Progenitor cell of endocrine pancreas (in vitro differentiated cells): Measurements from ENCODE around the gene CLEC18A. TPM values are rescaled to one million over a fixed set of nuclear protein-coding genes. Genes with fewer than 3 reads are reported as not detected.
"Not testable (repeated sequence)": the region's sequence is repeated elsewhere in the genome, so short reads cannot be mapped to it uniquely, and the experiment has no call there.

Source experiments
- DNase-seq: peaks from one replicate; pipeline ENCODE4 v3.0.0; 2021; ENCODE audit warnings: low spot score; ENCODE audit not compliant: unreplicated experiment
- H3K27ac Mint-ChIP-seq: 2 replicates; pipeline ENCODE4 v1.8.0; 2021; ENCODE audit warnings: mild to moderate bottlenecking, moderate library complexity, mixed read lengths
- H3K27me3 Mint-ChIP-seq: 2 replicates; pipeline ENCODE4 v1.8.0; 2021; ENCODE audit warnings: mixed read lengths
- H3K36me3 Mint-ChIP-seq: 2 replicates; pipeline ENCODE4 v1.8.0; 2022; ENCODE audit warnings: mixed read lengths; ENCODE audit not compliant: insufficient read depth
- H3K4me1 Mint-ChIP-seq: 2 replicates; pipeline ENCODE4 v1.8.0; 2021; ENCODE audit warnings: low read depth, mixed read lengths
- H3K4me3 Mint-ChIP-seq: 2 replicates; pipeline ENCODE4 v1.8.0; 2021; ENCODE audit warnings: low read depth, mild to moderate bottlenecking, moderate library complexity, mixed read lengths
- H3K9me3 Mint-ChIP-seq: 2 replicates; pipeline ENCODE4 v1.8.0; 2021; ENCODE audit warnings: low read depth, mixed read lengths
- CTCF ChIP-seq: fragments of 200-600 bp; sonication (generic); IDR thresholded peaks from one replicate; pipeline ENCODE4 v1.5.0; 2021; ENCODE audit warnings: antibody characterized with exemption, mild to moderate bottlenecking; ENCODE audit not compliant: unreplicated experiment
- long read RNA-seq: library from polyadenylated mRNA; unstranded; transcript quantifications from one replicate; pipeline ENCODE4 v2.0.0, GENCODE V29; 2020
- total RNA-seq: library from RNA; stranded (reverse); gene quantifications from 2 replicates; pipeline ENCODE4 v1.2.1, GENCODE V29; 2021

Gene CLEC18A
- 3.4 and 4.1 TPM in 2 replicates for total RNA-seq
- long read RNA-seq: 0 reads

GRCh38 chr16:69951017-69951671 lies at the start of gene CLEC18A:
Gene CLEC18A (plus strand): TSS chr16:69951334. CDS start chr16:69951367, 33 bp downstream.
- H3K36me3 Mint-ChIP-seq, H3K4me1 Mint-ChIP-seq: not testable (repeated sequence)

DNA sequence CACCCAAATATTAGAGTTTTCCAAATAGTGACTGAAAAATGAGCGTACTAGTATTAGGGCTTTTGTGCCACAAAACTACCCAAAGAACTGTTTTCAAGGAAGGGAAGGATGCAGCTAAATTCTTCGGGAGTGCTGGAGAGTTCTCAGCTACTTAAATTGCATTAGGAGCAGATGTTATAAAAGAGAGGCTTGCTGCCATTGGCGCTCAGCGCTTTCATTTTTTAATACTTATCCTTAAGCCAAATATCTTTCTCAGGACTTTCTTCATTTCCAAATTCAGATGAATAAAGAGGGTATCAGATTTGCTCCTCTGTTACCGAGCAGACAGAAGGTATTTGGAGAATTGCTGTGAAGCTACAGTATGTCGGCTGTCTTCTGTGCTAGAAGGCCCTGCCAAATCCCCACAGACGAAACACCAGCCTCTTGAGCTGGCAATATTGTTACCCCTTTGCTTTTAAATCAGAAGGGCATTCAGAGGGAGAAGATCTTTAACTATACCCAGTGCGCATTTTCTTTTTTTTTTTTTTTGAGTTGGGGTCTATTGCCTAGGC lies 47.2 kb upstream of the CLEC18A start:
- no peaks in the 10 kb centered on the region for H3K27me3 Mint-ChIP-seq
- no peaks in the 10 kb centered on the region for H3K4me1 Mint-ChIP-seq
- H3K9me3 Mint-ChIP-seq: no peaks in the 10 kb centered on the region
- H3K36me3 Mint-ChIP-seq: peaks cover 5% of the 10 kb centered on the region
- H3K27ac Mint-ChIP-seq: no peak overlapping the region
- no peak for TF ChIP-seq CTCF
- no peak for DNase-seq
- no peak overlapping the region for H3K4me3 Mint-ChIP-seq

More at GRCh38 chr16:69951017-69951671, at the start of gene CLEC18A:
- H3K9me3 Mint-ChIP-seq, H3K27ac Mint-ChIP-seq, H3K4me3 Mint-ChIP-seq, DNase-seq, H3K27me3 Mint-ChIP-seq: not testable (repeated sequence)

GRCh38 chr16:69904495-69905170 lies 46.5 kb upstream of the CLEC18A start:
- Mint-ChIP-seq H3K27me3 (no peaks in the 10 kb centered on the region), H3K4me3 (no peak overlapping the region), H3K9me3 (no peaks in the 10 kb centered on the region), H3K27ac (no peak overlapping the region), H3K36me3 (peaks cover 7% of the 10 kb centered on the region), H3K4me1 (no peaks in the 10 kb centered on the region)
- no peak for DNase-seq
- no peak for TF ChIP-seq CTCF

- no peaks in the 10 kb centered on the region for H3K9me3 Mint-ChIP-seq
- H3K27me3 Mint-ChIP-seq: no peaks in the 10 kb centered on the region
- H3K36me3 Mint-ChIP-seq: peaks cover 7% of the 10 kb centered on the region
- no peak overlapping the region for H3K4me3 Mint-ChIP-seq
- TF ChIP-seq CTCF: no peak
- H3K27ac Mint-ChIP-seq: no peak overlapping the region
- no peaks in the 10 kb centered on the region for H3K4me1 Mint-ChIP-seq
- DNase-seq: no peak
These were observed 46.0 kb upstream of the CLEC18A start for GRCh38 chr16:69905171-69905555.

DNA sequence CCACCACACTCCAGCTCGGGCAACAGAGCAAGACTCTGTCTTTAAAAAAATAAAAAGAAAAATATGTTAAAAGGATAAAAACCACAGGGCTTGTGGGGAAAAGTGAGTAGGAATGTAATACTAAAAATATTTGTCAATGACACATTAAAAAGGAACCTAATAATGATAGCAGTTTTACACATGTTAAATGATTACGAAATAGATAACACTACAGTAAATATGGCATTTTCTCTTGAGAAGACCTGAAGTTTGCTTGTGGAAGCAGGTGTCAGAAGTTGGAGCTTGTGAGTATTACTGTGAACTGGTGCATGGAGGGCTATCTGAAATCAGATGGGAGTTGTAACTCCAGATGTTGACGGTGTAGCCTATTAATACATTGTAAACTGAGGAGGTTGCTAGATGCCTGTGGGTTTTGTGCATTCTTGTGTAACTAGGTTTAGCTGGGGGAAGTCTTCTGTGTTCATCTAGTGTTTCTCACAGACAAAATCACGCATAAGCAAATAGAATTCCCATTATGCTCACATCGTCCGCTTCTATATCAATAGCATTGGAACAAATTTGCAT lies 44.2 kb upstream of the CLEC18A start:
- Mint-ChIP-seq H3K27ac (no peak overlapping the region), H3K9me3 (no peaks in the 10 kb centered on the region), H3K36me3 (peaks cover 6% of the 10 kb centered on the region), H3K4me1 (no peaks in the 10 kb centered on the region), H3K27me3 (no peaks in the 10 kb centered on the region), H3K4me3 (no peak overlapping the region)
- TF ChIP-seq CTCF: no peak
- no peak for DNase-seq
